GM18502 (cell line): ENCODE measurements around the gene OR7G1.
"Not testable (repeated sequence)": the region's sequence is repeated elsewhere in the genome, so short reads cannot be mapped to it uniquely, and the experiment has no call there.

Source experiments
- ATAC-seq: cut with Tn5 transposase; IDR thresholded peaks from one replicate; pipeline ENCODE4 v1.9.1; 2021; ENCODE audit warnings: mild to moderate bottlenecking; ENCODE audit not compliant: unreplicated experiment, poor library complexity

The OR7G1 gene

GRCh38 chr19:9086761-9087160 is 28.8 kb downstream of the OR7G1 start, which contains the start of gene OR1M1:
OR1M1 (plus strand) TSS chr19:9087061; CDS start chr19:9093245, 6,184 bp downstream.
- no peak for ATAC-seq

- no peak for ATAC-seq
Observed at GRCh38 chr19:9078651-9079050, 36.9 kb downstream of the OR7G1 start.

GRCh38 chr19:9076901-9077300 is 38.7 kb downstream of the OR7G1 start:
- ATAC-seq: no peak

- no peak for ATAC-seq
Observed at GRCh38 chr19:9075064-9075949, 40.3 kb downstream of the OR7G1 start.

- ATAC-seq: no peak
Observed at GRCh38 chr19:9073806-9074205, 41.8 kb downstream of the OR7G1 start.

GRCh38 chr19:9071720-9072119 is 43.8 kb downstream of the OR7G1 start:
- ATAC-seq: not testable (repeated sequence)

- no peak for ATAC-seq
Observed at GRCh38 chr19:9070066-9070465, 45.5 kb downstream of the OR7G1 start.

GRCh38 chr19:9065457-9066014 is 50.0 kb downstream of the OR7G1 start:
- no peak for ATAC-seq
